HCT116 (cell line): Measurements from ENCODE around the gene MAP4K4.

Experiments used
- CEBPB ChIP-seq: IDR thresholded peaks from 2 replicates; pipeline ENCODE4 v1.6.1; 2012; ENCODE audit warnings: low read depth
- CTCF ChIP-seq, 3 experiments: fragments of 200-600 bp in 1 of 3; sonication (generic) in 1 of 3; IDR thresholded peaks in 2 of 3; conservative IDR thresholded peaks in 1 of 3; 2 replicates each; pipeline ENCODE4 v1.5.1; 2012 to 2017; ENCODE audit warnings: low read depth in 2 of 3, low read length in 2 of 3, antibody characterized with exemption in 1 of 3, borderline replicate concordance in 1 of 3, control low read depth in 1 of 3, mild to moderate bottlenecking in 1 of 3, mixed read lengths in 1 of 3, mixed run types in 1 of 3, moderate library complexity in 1 of 3; ENCODE audit not compliant: insufficient read depth in 1 of 3
- EZH2 ChIP-seq: fragments of 200-600 bp; sonication (generic); IDR thresholded peaks from 2 replicates; pipeline ENCODE4 v1.6.1; 2017; ENCODE audit warnings: antibody characterized with exemption, mixed run types
- EZH2phosphoT487 ChIP-seq: fragments of 200-600 bp; IDR thresholded peaks from 2 replicates; pipeline ENCODE4 v1.6.1; 2018; ENCODE audit warnings: antibody characterized with exemption, borderline replicate concordance
- JUND ChIP-seq: IDR thresholded peaks from 2 replicates; pipeline ENCODE4 v1.6.1; 2012
- POLR2A ChIP-seq: IDR thresholded peaks from 2 replicates; pipeline ENCODE4 v1.7.0; 2011; ENCODE audit warnings: borderline replicate concordance; ENCODE audit not compliant: insufficient read depth, insufficient read length; ENCODE audit errors: extremely low read depth
- RAD21 ChIP-seq: IDR thresholded peaks from 2 replicates; pipeline ENCODE4 v1.6.1; 2012; ENCODE audit warnings: low read depth, mild to moderate bottlenecking
- SIN3A ChIP-seq: IDR thresholded peaks from 2 replicates; pipeline ENCODE4 v1.6.1; 2012; ENCODE audit warnings: low read depth
- SRF ChIP-seq: IDR thresholded peaks from 2 replicates; pipeline ENCODE4 v1.6.1; 2012; ENCODE audit warnings: low read depth
- TCF7L2 ChIP-seq: IDR thresholded peaks from 2 replicates; pipeline ENCODE4 v1.7.0; 2011; ENCODE audit warnings: borderline replicate concordance, inconsistent platforms; ENCODE audit not compliant: insufficient read depth, insufficient read length; ENCODE audit errors: extremely low read depth
- ZBTB33 ChIP-seq: IDR thresholded peaks from 2 replicates; pipeline ENCODE4 v1.6.1; 2011; ENCODE audit warnings: mild to moderate bottlenecking, low read length, moderate library complexity; ENCODE audit not compliant: insufficient replicate concordance; ENCODE audit errors: extremely low read depth
- TF ChIP-seq, protein P1 (sequence below): IDR thresholded peaks from 2 replicates; pipeline ENCODE4 v1.6.1; 2012

- no peak for TF ChIP-seq POLR2A
- no peak for TF ChIP-seq EZH2phosphoT487
- no peak for TF ChIP-seq EZH2
- no peak for TF ChIP-seq SIN3A
- TF ChIP-seq CTCF (IDR thresholded peaks at IDR 0.05 in 2 of 3, conservative IDR thresholded peaks at IDR 0.05 in 1 of 3; ENCODE audit: borderline replicate concordance in 1 of 3, insufficient read depth in 1 of 3, low read depth in 2 of 3, low read length in 2 of 3) = no peak
- TF ChIP-seq JUND = no peak
- no peak for TF ChIP-seq CEBPB
- TF ChIP-seq SRF = no peak
- TF ChIP-seq, protein P1, sequence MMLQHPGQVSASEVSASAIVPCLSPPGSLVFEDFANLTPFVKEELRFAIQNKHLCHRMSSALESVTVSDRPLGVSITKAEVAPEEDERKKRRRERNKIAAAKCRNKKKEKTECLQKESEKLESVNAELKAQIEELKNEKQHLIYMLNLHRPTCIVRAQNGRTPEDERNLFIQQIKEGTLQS = no peak
- no peak for TF ChIP-seq ZBTB33
- TF ChIP-seq TCF7L2 = no peak
- no peak for TF ChIP-seq RAD21
Measured at GRCh38 chr2:101679801-101680487, 17.6 kb upstream of the MAP4K4 start.
